Stimulated activated CD4-positive, alpha-beta T cell treated with anti-CD3 and anti-CD28 coated beads, Interleukin-4, amount 100 ng/mL, for 1 hour (primary cell): ENCODE results near the gene TAS2R41.

ENCODE experiments used
- DNase-seq: peaks from one replicate; pipeline ENCODE4 v3.0.0-alpha.2; 2020

The TAS2R41 gene

DNA sequence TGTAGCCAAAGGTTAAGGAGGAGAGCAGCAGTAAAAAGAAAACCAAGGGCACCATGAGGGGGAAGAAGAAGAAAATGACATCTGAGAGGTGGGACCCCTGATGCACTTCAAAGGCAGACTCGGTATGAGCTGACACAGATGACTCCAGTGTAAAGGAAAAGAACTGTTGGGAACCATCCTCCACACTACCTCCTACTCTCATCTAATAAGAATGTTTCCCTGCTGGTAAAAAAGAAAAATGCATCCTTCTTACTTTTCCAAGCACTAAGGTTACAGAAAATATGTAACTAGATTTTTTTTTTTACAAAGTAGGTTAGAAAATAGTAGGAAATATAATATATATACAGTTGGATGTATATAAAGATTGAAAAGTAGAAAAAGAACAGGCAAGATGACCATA, 16.9 kb downstream of the TAS2R41 start:
- no peak for DNase-seq

DNA sequence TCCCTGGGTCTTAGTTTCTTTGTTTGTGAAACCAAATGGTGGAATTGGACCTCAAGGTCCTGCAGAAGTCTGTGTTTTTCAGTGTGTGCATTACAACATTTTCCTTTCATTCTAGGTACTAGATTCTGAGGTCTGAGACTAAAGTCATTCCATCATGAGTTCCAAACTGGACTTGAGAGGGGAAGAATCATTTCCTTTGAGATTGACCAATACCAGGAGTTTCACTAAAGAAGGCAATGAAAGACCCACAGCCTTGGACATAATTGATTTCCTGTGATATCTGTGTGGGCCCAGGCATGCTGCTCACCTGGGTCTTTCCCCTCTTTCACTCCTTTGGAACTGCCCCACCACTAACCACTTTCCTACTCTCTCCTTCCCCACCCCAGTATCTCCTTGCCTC, 18.2 kb downstream of the TAS2R41 start:
- no peak for DNase-seq

DNA sequence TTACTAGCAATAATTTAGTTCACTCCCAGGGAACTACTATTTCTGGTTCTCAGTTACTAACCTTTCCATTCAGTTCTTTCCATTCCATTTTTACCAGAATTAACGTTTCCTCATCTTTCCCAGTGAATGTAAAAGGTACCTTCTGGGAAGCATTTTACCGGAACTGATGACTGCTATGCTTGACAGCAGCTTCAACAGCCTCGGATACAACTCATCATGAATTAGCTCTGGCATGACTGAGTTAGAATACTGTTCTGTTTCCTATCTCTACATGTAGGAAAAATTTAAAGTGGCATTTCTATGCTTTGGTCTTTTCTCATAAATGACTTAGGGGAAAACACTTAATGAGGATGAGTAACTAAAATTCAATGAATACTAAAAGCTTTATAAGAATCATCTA, 18.6 kb downstream of the TAS2R41 start:
- DNase-seq: no peak

DNA sequence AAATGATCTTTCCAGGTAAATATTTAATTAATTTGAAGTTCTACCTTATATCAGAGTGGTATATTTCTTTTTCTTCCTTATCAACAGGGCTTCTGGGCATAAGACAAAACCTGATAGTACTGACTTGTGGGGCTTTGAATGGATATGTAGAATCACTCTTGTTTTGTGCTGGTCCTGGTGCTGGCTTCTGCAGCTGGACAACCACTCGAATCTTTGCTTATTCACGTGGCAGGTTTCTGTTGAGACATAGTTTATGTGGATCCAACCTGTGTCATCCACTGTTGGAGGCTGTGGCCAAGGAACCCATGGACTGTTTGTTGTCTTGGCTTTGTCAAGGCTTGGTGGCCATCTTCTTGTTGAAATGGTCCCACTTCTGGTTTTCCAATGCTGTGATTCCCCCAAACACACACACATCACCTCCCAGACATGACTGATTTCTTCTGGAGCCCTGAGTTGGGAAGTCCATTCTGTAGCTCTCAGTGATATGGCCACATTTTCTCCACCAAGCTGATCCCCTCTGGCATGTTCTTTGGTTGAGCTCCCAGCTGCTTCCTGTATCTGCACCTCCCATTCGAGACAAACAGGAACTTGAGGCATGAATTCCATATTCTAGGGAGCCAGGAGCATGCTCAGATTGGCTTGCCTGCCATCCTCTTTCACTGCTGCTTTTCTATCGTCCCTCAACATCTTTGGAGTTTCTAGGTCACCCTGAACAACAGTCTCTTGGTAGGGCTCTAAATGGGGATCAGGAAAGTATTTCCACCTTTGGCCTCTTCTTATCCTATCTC, 19.5 kb downstream of the TAS2R41 start:
- no peak for DNase-seq

DNA sequence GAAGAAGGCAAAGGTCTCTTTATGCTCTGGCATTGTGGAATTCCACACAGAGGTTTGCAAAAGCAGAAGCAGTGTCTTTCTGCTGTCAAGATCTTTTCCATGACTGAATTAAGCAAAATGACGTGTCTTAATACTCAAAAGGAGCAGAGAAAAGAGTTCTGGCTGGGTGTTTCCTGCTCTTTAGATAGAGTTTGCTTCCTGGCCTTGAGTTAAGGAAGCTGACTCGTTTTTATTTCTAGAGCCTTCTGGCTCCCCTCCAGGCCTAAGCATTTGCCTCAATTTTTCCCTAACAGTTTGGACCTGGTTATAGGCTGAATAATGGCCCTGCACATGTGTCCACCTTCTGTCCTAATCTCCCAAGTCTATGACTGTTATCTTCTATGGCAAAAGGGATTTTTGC, 21.6 kb downstream of the TAS2R41 start:
- DNase-seq: no peak

DNA sequence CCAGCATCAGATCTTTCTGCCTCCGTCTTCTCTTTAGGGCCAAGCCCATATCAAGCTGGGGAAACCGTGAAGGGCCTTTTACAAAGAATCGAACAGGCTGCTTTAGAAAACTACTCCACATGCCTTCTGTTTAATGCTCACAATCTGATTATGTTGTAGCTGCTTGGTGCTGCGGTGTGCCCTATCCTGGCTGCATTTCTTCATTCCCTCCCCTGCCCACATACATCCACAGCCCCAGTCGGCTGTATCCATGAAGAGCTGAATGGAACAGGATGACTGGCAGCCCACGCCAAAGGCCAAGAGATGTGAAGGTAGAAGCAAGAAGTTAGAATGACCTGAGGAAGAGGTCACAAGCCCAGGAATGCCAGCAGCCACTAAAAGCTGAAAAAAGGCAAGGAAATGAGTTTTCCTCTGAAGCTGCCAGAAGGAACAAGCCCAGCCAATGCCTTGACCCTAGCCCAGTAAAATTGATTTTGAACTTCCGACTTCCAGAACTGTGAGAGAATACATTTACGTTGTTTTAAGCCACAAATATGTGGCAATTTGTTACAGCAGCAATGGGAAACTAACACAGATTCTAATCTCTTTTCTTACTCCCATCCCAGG, 22.2 kb downstream of the TAS2R41 start:
- DNase-seq: no peak

DNA sequence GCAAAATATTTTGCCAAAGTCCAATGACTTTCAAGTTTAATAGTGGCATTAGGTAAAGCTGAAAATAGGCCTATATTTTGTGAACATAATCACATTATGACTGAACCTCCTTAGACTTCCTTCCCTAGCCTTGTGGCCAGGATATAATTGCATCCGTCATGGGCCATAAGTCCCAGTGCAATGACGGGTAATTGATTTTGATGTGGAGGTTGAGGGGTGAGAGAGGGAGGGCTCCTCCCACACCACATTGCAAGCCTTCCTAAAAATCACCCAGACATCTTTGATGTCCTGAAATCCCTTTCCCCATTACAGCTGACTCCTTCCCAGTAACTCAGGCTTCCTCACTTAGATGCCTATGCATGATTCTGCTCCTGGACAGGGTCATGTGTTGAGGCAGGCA, 25.6 kb downstream of the TAS2R41 start:
- DNase-seq: no peak

DNA sequence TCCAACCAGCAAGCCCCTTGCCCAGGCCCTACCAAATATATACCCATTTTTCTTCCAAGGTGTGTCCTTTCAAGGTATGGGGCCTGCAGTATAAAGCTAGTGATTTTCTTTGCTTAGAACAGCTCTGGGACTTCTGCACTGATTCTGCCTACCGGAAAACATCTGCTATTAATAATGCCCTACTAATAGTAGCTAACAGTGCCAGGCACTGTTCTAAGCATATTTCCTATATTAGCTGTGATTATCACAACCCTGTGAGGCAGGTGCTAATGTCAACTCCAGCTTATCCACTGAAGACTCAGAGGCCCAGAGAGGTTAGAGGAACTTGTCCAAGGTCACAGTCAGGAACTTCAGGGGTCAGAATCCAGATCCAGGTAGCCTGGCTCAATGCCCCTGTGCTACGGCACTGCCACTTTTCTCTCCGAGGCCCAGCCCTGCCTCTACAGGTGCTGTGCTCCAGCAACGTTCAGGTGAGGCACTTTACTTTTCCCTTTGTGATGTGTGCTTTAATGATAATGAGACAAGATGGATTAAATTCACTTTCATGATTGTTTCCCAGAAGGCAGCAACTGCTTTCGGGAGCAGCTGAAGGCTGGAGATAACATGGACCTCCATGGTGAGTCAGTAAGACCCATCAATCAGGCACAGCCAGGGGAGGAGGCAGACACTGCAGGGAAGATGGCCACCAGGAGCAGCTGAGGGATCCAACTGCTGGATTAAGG, 26.7 kb downstream of the TAS2R41 start:
- no peak for DNase-seq

DNA sequence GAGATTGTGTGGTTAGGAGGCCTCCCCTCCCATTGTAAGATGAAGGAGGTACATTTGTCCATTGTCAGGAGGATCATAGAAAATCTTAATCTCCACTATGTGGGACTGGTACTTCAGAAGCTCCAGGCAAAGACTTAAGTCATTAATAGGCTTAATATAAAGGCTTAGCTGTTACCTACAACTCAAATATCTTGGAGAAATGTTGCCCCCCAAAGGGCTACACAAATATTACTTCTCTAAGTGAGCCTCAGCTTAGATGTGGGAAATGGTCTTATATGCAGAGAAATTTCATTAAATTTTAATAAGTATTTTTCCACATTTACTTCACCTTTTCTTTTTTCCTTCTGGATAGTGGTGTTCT, 27.2 kb downstream of the TAS2R41 start:
- DNase-seq: no peak

DNA sequence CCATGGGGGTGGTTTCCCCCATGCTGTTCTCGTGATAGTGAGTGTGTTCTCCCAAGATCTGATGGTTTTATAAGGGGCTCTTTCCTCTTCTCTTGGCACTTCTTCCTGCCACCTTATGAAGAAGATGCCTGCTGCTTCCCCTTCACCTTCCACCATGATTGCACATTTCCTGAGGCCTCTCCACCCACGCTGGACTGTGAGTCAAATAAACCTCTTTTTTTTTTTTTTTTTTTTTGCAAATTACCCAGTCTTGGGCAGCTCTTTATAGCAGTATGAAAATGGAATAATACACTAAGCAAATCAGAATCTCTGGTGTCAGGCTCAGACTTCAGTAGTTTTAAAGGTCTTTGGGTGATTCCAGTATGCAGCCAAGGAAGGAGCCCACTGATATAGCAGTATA, 28.2 kb downstream of the TAS2R41 start:
- no peak for DNase-seq

DNA sequence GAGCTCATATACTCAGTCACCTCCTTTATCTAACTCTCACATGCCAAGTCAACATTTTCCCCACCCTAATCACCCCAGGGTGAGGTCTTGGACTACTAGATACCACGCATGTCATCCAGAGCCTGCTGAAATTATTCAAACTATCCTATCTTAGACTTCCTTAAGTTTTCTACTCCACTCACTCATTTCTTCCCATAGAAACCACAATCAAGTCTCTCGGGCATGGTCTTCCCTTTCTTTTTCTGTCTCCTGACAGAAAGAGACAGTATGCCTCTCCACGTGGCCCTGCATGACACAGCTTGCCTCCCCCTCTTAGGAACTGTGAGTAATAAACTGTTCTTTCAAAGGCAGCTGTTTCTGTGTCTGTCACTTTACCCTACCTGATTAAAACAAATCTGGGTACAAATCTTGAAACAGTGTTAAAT, 29.4 kb downstream of the TAS2R41 start:
- no peak for DNase-seq

DNA sequence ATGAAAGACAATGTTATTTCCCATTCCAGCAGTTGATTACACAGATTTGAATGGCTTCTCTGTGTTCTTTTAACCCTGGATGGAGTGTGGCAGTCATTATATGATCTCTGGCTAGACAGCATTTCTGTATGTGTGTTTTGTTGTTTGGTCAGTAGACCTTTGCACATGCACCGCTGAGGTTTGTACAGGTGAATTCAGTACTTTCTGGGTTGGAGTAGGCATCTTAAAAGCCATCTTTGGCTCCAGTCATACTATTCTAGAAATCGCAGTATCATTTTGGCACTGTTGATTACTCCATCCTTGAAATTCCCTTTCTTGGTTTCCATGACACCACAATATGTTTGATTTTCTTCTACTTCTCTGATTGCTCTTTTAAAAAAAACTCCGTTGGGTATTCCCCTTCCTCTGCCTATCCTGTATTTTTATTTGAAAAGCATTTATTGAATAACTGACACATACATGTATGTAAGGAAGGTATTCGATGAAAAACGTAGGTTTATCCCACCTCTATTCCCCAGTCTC, 29.9 kb downstream of the TAS2R41 start:
- no peak for DNase-seq

DNA sequence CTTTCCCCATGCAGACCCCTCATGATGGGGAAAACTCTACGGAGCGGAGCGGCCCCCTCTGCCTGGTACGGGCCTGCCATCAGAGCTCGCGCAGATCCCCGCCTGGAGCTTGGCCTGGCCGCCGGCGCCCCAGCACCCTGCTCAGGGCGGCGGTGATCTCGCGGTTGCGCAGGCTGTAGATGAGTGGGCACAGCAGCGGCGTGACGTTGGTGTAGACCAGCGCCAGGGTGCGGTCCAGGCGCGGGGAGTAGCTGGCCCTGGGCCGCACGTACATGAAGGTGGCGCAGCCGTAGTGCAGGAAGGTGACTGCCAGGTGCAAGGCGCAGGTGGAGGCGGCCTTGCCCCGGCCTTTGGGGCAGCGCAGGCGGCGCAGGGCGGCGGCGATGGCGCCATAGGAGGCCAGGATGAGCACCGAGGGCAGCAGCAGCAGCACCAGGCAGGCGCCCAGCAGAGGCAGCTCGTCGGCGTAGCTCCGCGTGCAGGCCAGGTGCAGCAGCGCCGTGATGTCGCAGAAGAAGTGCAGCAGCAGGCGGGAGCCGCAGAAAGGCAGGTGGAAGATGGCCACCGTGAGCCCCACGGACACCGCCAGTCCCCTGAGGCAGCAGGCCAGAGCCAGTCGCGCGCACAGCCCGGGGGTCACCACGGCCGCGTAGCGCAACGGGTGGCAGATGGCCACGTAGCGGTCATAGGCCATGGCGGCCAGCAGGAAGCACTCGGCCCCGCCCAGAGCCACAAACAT, 33.4 kb downstream of the TAS2R41 start:
- DNase-seq: no peak

DNA sequence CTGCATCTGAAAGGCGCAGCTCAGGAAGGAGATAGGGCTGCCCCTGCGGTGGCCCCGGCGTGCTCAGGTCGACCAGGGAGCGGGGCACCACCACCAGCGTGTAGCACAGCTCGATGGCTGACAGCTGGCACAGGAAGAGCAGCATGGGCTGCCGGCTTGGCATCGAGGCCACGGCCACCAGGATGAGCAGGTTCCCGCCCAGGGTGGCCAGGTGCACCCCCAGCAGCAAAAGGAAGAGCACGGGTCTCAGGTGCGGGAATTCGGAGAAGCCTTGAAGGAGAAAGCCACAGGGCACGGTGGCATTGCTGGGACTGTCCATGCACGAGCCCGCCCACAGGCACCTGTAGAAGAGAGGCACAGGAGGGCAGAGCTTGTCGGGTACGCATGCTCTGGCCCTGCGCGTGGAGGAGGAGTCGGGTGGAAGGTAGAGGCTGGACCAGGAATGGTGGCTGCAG, 33.9 kb downstream of the TAS2R41 start:
- DNase-seq: no peak

DNA sequence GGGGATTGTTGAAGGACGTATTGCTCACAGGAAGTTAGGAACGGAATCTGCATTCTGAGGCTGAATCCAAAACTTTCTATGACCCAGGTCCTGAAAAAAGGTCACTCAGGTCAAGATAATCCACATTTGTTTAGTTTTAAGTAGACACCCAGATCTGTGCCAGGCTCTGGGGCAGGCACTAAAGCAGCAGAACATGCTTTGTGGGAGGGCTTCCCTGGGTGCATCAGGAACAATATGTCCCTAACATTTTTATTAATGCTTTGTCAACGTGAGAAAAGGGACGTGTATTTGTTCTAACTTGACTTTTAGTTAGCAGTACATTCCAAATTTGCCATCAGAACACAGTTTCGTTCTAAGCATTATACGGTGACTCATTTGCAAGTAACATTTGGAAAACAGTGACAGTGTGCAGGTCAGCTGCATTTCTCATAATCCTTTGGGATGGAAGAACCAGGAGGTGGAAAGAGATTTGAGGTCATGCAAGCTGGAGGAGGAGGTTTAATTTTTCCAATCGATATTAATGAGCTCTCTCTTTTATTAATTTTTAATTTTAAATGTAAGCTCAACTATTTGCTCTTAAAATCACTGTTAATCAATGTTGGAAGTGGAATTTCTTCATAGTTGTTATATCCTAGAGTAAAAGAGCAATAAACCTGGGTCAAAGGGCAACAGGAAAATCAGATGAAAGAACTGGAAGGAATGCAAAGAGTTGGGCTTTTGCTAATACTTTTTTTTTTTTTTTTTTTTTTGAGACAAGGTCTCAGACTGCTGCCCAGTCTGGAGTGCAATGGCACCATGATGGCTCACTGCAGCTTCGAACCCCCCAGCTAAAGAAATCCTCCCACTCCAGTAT, 35.0 kb downstream of the TAS2R41 start:
- DNase-seq: no peak

DNA sequence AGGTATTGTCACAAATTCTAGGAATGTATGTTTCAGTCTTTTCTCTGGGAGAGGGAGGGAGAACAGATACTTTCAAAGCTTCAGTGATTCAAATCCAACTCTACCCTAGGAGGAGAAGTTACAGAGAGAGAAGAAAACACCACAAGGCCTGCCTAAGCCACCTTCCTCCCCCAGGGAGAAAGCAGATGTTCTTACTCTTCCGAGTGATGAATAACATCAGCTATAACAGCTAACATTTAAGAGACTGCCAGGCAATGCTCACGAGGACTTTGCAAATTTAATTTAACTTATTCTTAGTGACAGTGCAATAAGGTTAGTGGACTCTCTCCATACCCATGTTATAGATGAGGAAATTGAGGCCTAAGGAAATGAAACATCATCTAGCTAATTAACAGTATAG, 36.8 kb downstream of the TAS2R41 start:
- DNase-seq: no peak

DNA sequence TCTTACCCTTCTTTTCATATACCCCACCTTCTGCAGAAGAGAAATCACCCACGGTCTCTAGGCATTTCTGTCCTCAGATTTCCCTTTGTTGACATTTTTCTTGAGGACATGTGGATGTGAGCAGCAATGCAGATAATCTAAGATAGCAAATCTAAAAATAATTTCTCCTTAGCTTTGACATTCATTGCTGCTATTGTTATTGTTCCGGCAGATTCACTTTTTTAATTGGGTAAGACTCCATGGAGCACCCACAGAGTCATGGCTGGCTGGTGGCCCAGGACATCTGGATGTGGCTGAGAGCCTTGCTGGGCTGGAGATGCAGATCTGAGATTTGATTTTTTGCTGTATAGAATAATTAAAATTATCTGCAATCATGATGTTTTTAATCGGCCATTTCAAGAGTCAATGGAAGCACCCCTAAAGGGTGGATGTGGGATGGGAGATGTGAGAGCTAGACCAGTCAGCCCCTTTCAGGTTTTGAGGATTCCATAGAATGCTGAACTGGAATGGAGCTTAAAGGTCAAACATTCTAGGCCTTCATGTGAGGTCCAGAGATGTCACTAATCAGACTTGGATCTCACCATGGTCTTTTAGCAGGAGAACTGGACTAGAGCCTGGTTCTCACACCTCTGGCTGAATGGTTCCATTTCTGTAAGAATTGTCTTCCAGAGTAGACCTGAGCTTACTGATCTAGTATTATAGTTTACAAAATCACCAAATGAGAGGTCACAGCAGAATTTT, 37.5 kb downstream of the TAS2R41 start:
- DNase-seq: no peak

DNA sequence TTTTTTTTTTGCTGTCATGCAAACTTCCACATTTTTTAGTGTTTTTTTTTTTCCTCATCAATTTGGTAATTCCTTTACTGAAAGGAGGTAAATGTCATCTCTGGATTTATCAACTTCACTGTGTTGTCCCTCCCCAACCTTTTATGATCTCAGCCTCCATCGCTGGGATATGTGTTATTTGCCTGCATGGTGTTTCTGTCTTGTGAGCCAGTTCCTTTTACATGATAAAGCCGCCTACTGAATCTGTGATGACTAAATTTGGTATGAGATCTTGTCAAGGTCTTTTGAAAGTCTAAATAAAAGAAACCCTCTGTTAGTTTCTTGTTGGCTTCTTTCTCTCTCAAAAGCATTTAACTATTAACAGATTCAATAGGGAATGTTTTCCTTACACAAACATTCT, 39.3 kb downstream of the TAS2R41 start:
- no peak for DNase-seq

DNA sequence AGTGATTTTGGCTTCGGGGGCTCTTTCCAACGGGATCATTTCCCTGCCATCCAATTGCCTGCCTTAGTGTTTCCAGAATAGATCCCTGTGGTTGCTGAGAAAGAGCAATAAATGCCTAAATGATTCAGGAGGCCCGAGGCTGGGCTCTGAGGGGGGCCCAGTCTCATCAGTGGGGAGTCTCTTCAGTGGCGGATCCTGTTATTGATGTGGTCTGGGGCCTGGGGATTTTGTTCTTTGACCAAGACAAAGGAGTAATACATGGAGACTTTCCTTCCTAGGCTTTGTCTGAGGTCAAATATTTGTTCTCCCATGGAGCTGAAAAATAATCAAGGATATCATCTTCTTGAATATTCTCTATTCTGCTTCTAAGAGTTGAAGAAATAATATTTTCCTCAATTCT, 40.8 kb downstream of the TAS2R41 start:
- DNase-seq: no peak

DNA sequence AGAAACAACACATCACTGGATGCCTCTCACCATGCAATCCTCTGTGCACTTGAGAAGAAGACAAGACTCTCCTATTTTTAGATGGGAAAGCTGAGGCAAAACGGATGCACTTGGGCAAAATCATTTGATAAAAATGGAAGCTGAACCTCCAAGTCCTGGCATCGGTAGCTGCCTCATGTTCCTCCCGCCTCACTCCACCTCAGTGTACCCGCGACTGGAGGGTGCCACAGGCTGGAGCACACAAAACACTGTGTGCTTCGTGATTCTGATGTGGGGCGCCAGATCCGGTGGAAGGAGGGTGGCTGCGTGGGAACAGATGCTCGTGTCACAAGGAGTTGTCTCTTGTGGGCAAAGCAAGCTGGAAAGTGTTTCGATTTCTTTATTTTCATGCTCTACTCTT, 41.3 kb downstream of the TAS2R41 start:
- no peak for DNase-seq

DNA sequence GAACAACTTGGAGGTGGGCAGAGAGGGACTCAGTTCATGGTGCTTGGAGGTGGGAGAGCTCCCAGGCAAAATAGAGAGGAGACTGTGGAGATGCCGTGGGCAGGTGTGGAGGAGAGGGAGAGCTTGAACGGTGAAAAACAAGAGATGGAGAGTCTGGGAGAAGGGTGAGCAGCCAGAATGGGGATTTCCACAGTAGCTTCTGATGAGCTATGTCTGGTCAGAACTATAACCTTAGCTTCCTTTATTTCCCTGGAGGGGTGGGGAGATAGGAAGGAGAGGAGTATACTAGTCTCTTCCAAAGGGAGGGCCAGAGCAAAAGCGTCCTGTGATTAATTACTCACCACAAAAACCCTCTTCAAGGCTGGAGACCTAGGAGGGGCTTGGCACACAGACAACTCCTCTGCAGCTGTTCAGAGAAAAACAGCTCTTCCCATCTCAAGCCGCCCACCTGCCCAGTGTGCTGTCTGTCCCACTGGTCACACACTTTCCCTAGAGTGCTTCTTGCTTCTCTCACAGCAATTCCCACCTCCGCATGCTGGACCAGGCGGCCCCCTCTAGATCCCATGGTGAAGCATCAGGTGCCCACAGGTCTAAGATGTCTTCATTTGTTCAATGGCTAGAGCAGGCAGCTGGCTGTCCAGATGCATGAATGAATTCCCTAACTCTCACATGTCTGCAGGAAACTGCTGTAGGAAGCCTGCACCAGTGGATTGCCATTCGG, 41.9 kb downstream of the TAS2R41 start:
- DNase-seq: no peak
